ENCODE data around the gene DDX56.

GRCh38 chr7:44534087-44534486 is 39.6 kb downstream of the DDX56 start:
- TF ChIP-seq, protein P1, sequence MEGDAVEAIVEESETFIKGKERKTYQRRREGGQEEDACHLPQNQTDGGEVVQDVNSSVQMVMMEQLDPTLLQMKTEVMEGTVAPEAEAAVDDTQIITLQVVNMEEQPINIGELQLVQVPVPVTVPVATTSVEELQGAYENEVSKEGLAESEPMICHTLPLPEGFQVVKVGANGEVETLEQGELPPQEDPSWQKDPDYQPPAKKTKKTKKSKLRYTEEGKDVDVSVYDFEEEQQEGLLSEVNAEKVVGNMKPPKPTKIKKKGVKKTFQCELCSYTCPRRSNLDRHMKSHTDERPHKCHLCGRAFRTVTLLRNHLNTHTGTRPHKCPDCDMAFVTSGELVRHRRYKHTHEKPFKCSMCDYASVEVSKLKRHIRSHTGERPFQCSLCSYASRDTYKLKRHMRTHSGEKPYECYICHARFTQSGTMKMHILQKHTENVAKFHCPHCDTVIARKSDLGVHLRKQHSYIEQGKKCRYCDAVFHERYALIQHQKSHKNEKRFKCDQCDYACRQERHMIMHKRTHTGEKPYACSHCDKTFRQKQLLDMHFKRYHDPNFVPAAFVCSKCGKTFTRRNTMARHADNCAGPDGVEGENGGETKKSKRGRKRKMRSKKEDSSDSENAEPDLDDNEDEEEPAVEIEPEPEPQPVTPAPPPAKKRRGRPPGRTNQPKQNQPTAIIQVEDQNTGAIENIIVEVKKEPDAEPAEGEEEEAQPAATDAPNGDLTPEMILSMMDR (conservative IDR thresholded peaks at IDR 0.05) = no peak
- no peak for TF ChIP-seq ZFX (IDR thresholded peaks at IDR 0.05)

Measured in C4-2B (cell line).